Mucosa of descending colon (tissue), 3 donors: Measurements from ENCODE around the gene LMOD3. TPM values are rescaled to one million over a fixed set of nuclear protein-coding genes. Genes with fewer than 3 reads are reported as not detected.

Source experiments
- ATAC-seq: fragments of 200-7000 bp; cut with Tn5 transposase; one replicate; pipeline ENCODE4 v1.9.1; 2020; ENCODE audit warnings: mild to moderate bottlenecking, moderate library complexity
- DNase-seq, 3 donors: peaks; one replicate each; pipeline ENCODE4 v3.0.0-alpha.2; 2020
- H3K36me3 ChIP-seq: fragments of 200-600 bp; one replicate; pipeline ENCODE4 v1.8.0; 2021; ENCODE audit warnings: low read depth, mild to moderate bottlenecking
- H3K4me1 ChIP-seq: fragments of 200-600 bp; one replicate; pipeline ENCODE4 v1.8.0; 2021; ENCODE audit warnings: low read depth, mild to moderate bottlenecking
- H3K4me3 ChIP-seq: fragments of 200-600 bp; one replicate; pipeline ENCODE4 v1.8.0; 2021; ENCODE audit warnings: mild to moderate bottlenecking
- H3K9me3 ChIP-seq: fragments of 200-600 bp; one replicate; pipeline ENCODE4 v1.8.0; 2021; ENCODE audit warnings: mild to moderate bottlenecking
- intact Hi-C, 2 donors: fragments of 100-400 bp; cut with DNase I in 1 of 2; cut with micrococcal nuclease in 1 of 2; formaldehyde crosslinking; loops; one replicate each; pipeline versions ENCODE4 v1.11.0 to v1.11.1; 2022; cut with DNase I, micrococcal nuclease
- total RNA-seq, 3 donors: library from RNA; stranded (reverse); fragmentation: NEBNext Ultra II Directional in 2 of 3; extraction: Animal tissue kit (Norgen Biotek cat#: 25700) in 2 of 3; gene quantifications; one replicate each; pipeline versions ENCODE4 v1.2.1 to v1.2.4, GENCODE V29; 2021 to 2023
- TF ChIP-seq, protein P1 (sequence below): fragments of 200-600 bp; IDR thresholded peaks from one replicate; pipeline ENCODE4 v1.8.0; 2022; ENCODE audit warnings: antibody characterized with exemption, mild to moderate bottlenecking
- donor health status: DM: no; HTN: no; CAD: no; lungs with moderate emphysema.
- donor health status: DM: no; HTN: no; CAD: no.
- donor health status: DM: no; HTN: yes; CAD: no.

Gene LMOD3
- total RNA-seq, 3 donors from 2014 or later = 0.13 to 0.34 TPM; not detected in 1

DNA sequence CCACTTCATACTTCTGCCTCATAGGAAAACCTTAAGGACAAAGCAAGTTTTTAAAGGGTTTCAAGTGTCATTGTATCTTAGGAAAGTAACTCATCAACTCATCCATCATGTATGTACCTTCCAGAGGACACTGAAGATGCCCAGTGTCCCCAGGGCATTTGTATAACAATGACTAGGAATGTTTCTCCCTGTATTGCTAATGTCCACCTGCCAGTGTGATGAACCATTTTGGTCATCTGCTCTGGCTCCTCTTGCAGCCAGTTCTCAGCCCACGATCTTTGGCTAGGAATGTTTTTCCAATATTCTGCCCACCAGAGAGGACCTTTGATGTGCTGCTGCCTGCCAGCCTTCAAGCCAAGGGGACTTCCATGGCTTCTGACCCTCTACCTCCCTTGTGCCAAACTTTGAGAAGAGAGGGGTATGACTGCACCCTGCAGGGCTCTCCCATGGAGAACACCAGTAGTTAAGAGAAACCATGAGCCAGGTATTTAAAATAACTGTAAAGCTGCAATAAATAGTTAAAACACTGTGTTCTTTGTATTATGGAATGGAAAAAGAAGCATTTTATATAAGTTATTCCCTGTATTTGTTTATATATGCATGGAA is 11.4 kb downstream of the LMOD3 start:
- no peaks in the 10 kb centered on the region for H3K36me3 ChIP-seq
- no peak for DNase-seq
- ATAC-seq = no peak
- no peak overlapping the region for H3K4me3 ChIP-seq
- H3K9me3 ChIP-seq = no peaks in the 10 kb centered on the region
- intact Hi-C loops = no loop called here
- no peaks in the 10 kb centered on the region for H3K4me1 ChIP-seq
- TF ChIP-seq, protein P1, sequence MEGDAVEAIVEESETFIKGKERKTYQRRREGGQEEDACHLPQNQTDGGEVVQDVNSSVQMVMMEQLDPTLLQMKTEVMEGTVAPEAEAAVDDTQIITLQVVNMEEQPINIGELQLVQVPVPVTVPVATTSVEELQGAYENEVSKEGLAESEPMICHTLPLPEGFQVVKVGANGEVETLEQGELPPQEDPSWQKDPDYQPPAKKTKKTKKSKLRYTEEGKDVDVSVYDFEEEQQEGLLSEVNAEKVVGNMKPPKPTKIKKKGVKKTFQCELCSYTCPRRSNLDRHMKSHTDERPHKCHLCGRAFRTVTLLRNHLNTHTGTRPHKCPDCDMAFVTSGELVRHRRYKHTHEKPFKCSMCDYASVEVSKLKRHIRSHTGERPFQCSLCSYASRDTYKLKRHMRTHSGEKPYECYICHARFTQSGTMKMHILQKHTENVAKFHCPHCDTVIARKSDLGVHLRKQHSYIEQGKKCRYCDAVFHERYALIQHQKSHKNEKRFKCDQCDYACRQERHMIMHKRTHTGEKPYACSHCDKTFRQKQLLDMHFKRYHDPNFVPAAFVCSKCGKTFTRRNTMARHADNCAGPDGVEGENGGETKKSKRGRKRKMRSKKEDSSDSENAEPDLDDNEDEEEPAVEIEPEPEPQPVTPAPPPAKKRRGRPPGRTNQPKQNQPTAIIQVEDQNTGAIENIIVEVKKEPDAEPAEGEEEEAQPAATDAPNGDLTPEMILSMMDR = no peak

DNA sequence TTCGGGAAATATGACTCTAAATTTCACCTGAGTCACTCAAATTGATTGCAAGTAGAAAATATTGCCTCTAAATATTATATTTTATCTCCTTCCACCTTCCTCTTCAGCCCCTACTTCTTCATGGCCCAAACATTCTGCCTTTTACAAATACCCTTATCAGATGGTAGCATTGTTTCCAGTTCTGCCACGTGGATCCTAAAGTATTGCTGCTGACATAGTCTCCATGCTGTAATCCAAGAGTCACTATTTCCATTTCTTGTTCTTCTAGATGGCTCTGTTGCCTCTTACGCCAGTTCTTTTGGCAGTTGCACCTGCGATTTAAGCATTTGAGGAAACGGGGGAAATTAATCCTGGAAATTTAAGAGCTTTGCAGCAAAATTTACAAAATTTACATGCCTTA is 13.6 kb downstream of the LMOD3 start:
- H3K36me3 ChIP-seq = no peaks in the 10 kb centered on the region
- no peaks in the 10 kb centered on the region for H3K9me3 ChIP-seq
- ATAC-seq (no peak), DNase-seq (no peak)
- H3K4me1 ChIP-seq = no peaks in the 10 kb centered on the region
- intact Hi-C loops = no loop called here
- H3K4me3 ChIP-seq = no peak overlapping the region
- TF ChIP-seq, protein P1 = no peak

DNA sequence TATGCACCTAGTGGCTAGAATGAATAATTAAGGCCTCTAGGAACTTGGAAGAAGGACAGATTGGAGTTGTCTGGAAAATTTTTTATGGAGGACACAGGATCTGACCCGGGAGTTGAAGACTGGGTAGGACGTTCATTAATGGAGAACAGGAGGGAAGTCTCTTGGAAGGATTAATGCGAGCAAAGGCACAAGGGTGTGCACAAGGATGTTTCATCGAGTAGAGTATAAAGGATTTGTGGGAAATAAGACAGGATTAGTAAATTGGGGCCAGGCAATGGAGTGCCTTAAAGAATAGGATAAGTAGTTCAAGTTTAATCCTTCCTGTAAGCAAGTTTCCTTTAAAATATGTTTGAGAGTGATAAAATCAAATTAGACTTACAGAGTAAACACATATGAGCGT is 14.6 kb downstream of the LMOD3 start:
- no peak for ATAC-seq
- Histone ChIP-seq H3K9me3 (no peaks in the 10 kb centered on the region), H3K36me3 (no peaks in the 10 kb centered on the region), H3K4me1 (no peaks in the 10 kb centered on the region), H3K4me3 (no peak overlapping the region)
- TF ChIP-seq, protein P1 = no peak
- intact Hi-C loops = no loop called here
- DNase-seq = no peak

DNA sequence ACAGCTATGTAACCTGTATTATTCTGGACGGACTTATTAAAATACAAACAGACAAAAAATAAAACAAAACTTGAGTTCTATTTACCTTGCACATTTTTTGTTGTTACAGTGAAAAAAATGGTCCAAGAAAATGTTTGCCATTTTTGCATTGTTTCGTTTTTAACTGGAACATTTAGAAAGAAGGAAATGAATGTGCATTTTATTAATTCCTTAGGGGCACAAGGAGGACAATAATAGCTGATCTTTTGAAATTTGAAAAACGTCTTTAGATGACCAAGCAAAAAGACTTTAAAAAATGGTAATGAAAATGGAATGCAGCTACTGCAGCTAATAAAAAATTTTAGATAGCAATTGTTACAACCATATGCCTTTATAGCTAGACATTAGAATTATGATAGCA is 17.1 kb downstream of the LMOD3 start:
- intact Hi-C loops = no loop called here
- ATAC-seq (no peak), DNase-seq (no peak)
- TF ChIP-seq, protein P1 = no peak
- H3K4me1 ChIP-seq = no peaks in the 10 kb centered on the region
- no peak overlapping the region for H3K4me3 ChIP-seq
- H3K36me3 ChIP-seq = no peaks in the 10 kb centered on the region
- no peaks in the 10 kb centered on the region for H3K9me3 ChIP-seq

DNA sequence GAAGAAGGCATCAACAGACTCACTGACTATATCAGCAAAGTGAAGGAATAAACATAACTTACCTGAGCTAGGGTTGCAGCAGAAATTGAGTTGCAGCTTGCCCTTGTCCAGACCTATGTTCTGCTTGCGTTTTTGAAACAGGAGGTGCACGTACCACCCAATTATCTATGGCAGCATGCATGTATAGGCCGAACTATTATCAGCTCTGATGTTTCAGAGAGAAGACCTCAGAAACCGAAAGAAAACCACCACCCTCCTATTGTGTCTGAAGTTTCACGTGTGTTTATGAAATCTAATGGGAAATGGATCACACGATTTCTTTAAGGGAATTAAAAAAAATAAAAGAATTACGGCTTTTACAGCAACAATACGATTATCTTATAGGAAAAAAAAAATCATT is 17.8 kb downstream of the LMOD3 start:
- intact Hi-C loops = no loop called here
- ATAC-seq (no peak), DNase-seq (no peak)

More for the DNA sequence above, 17.8 kb downstream of the LMOD3 start:
- Histone ChIP-seq H3K4me3 (no peak overlapping the region), H3K4me1 (no peaks in the 10 kb centered on the region), H3K9me3 (no peaks in the 10 kb centered on the region), H3K36me3 (no peaks in the 10 kb centered on the region)
- TF ChIP-seq, protein P1 = no peak
